K562 (cell line): Measurements from ENCODE around the gene TSC1. TPM values are rescaled to one million over a fixed set of nuclear protein-coding genes. Genes with fewer than 3 reads are reported as not detected.

ENCODE experiments used
- E2F1 ChIP-seq: sonication (generic); formaldehyde crosslinking; IDR thresholded peaks from 2 replicates; pipeline ENCODE4 v1.8.1; 2023; ENCODE audit warnings: mild to moderate bottlenecking, missing genetic modification reagents, moderate library complexity
- FOXA1 ChIP-seq: fragments of 450-650 bp; IDR thresholded peaks from 2 replicates; pipeline ENCODE4 v1.6.1; 2016; ENCODE audit warnings: mild to moderate bottlenecking, borderline replicate concordance
- HDAC1 ChIP-seq, 2 experiments: fragments of 450-650 bp; IDR thresholded peaks; 2 replicates each; pipeline ENCODE4 v1.6.1; 2016 to 2017; ENCODE audit warnings: inconsistent platforms in 1 of 2, mild to moderate bottlenecking in 1 of 2, moderate library complexity in 1 of 2
- MAZ ChIP-seq, 2 experiments: fragments of 450-650 bp in 1 of 2; sonication (generic) in 1 of 2; formaldehyde crosslinking; IDR thresholded peaks in 1 of 2; conservative IDR thresholded peaks in 1 of 2; 2 replicates each; pipeline versions ENCODE4 v1.4.0 to v1.5.0; 2020; ENCODE audit warnings: mild to moderate bottlenecking in 1 of 2, missing genetic modification reagents in 1 of 2
- PHF8 ChIP-seq: fragments of 200-600 bp; sonication (generic); IDR thresholded peaks from 2 replicates; pipeline ENCODE4 v1.6.1; 2012; ENCODE audit warnings: mixed run types, mild to moderate bottlenecking, inconsistent platforms, low read length, moderate library complexity, borderline replicate concordance
- POLR2A ChIP-seq: fragments of 450-650 bp; conservative IDR thresholded peaks from 2 replicates; pipeline ENCODE4 v1.6.1; 2016
- POLR2AphosphoS5 ChIP-seq: IDR thresholded peaks from 2 replicates; pipeline ENCODE4 v1.6.1; 2011; ENCODE audit warnings: mild to moderate bottlenecking, low read depth, low read length, moderate library complexity; ENCODE audit not compliant: control insufficient read depth, insufficient read depth
- PTTG1 ChIP-seq: fragments of 450-650 bp; IDR thresholded peaks from 2 replicates; pipeline ENCODE4 v1.6.1; 2016; ENCODE audit warnings: low read depth, mild to moderate bottlenecking, missing genetic modification characterization, missing compliant biosample characterization
- RBM39 ChIP-seq: fragments of 200-400 bp; formaldehyde crosslinking; optimal IDR thresholded peaks from 2 replicates; pipeline ENCODE3; 2018; ENCODE audit warnings: low read depth, low read length
- REST ChIP-seq, 2 experiments: fragments of 450-650 bp; formaldehyde crosslinking in 1 of 2; IDR thresholded peaks; 2 replicates each; pipeline versions ENCODE4 v1.4.0 to v1.6.1; 2014 to 2020; ENCODE audit warnings: mild to moderate bottlenecking in 2 of 2, borderline replicate concordance in 1 of 2, low read depth in 1 of 2
- YY1 ChIP-seq, 3 experiments: IDR thresholded peaks; 2 replicates each; pipeline ENCODE4 v1.6.1; 2011; ENCODE audit warnings: low read length in 2 of 3, mild to moderate bottlenecking in 2 of 3, moderate library complexity in 2 of 3, borderline replicate concordance in 1 of 3, control low read depth in 1 of 3, low read depth in 1 of 3; ENCODE audit not compliant: insufficient read depth in 3 of 3, insufficient replicate concordance in 2 of 3, control insufficient read depth in 1 of 3, insufficient read length in 1 of 3; ENCODE audit errors: extremely low read depth in 1 of 3
- ZFPM2 ChIP-seq: fragments of 250-450 bp; sonication (Bioruptor Pico); IDR thresholded peaks from 2 replicates; pipeline ENCODE4 v1.5.1; 2022; ENCODE audit warnings: mild to moderate bottlenecking
- ZNF121 ChIP-seq: sonication (generic); formaldehyde crosslinking; conservative IDR thresholded peaks from 2 replicates; pipeline ENCODE4 v1.8.0; 2022; ENCODE audit warnings: missing genetic modification reagents
- polyA plus RNA-seq, 8 experiments: library from polyadenylated mRNA; depleted of rRNA in 4 of 8; stranded (reverse) in 5 of 8; unstranded in 3 of 8; fragments of >200 nt; fragmentation: Nextera tagmentation in 2 of 8; fragmentation: Illumina TruSeq in 1 of 8; extraction: Ambion mirVana in 2 of 8; extraction: Trizol in 1 of 8; gene quantifications; 2 replicates each; pipeline versions ENCODE4 v1.2.1 to v1.2.3, GENCODE V29; 2011 to 2014; ENCODE audit warnings: inconsistent platforms in 1 of 8, missing spikeins in 1 of 8
- total RNA-seq, 7 experiments: library from RNA; depleted of rRNA in 6 of 7; stranded (reverse); fragments of >200 nt in 6 of 7; fragmentation: Illumina TruSeq in 2 of 7; extraction: Trizol in 2 of 7; gene quantifications; 2 replicates each; pipeline versions ENCODE4 v1.2.1 to v1.2.3, GENCODE V29; 2011 to 2021; ENCODE audit warnings: low replicate concordance in 1 of 7

TSC1 gene
- total and polyA plus RNA-seq, 9 of the 15 experiments (the other 6 are each of a cell fraction or from before 2014, with no cell fraction given): 6.9 to 37.6 (median 18.6) TPM

- no peak for TF ChIP-seq RBM39
- peak; percentile 100 for TF ChIP-seq ZNF121 (CRISPR knock-in tag)
- peak; percentile 54 for TF ChIP-seq POLR2A
- peak in 1 of 2 experiments; percentile 83; a peak in 2 of 4 replicates for TF ChIP-seq HDAC1 (IDR thresholded peaks at IDR 0.05)
- TF ChIP-seq E2F1: no peak
- TF ChIP-seq ZFPM2: 0 out of 2 replicates have a peak, but pooled peaks have one; percentile 22
- no peak for TF ChIP-seq PTTG1
- TF ChIP-seq PHF8: peak; percentile 81; the same call in 1 of the 2 replicates
- TF ChIP-seq POLR2AphosphoS5: no peak
- peak in 1 of 3 experiments; percentile 48 for TF ChIP-seq YY1 (IDR thresholded peaks at IDR 0.05; ENCODE audit: borderline replicate concordance in 1 of 3, control insufficient read depth in 1 of 3, extremely low read depth in 1 of 3, insufficient read depth in 3 of 3, insufficient read length in 1 of 3, insufficient replicate concordance in 2 of 3, low read depth in 1 of 3, low read length in 2 of 3)
- no peak for TF ChIP-seq FOXA1
- TF ChIP-seq MAZ (CRISPR knock-in tag; conservative IDR thresholded peaks at IDR 0.05 in 1 of 2, IDR thresholded peaks at IDR 0.05 in 1 of 2): peak; percentile 99
- TF ChIP-seq REST (IDR thresholded peaks at IDR 0.05; ENCODE audit: borderline replicate concordance): no peak
- peak; percentile 20; the same call in 1 of the 2 replicates for TF ChIP-seq REST (CRISPR knock-in tag; IDR thresholded peaks at IDR 0.05; ENCODE audit: low read depth)
Observed at GRCh38 chr9:132877824-132878694, 66.4 kb downstream of the TSC1 start, which contains the start of gene AK8 (continued).
